Hindlimb muscle (tissue), 1 donor: ENCODE results near the gene GNAO1. TPM values are rescaled to one million over a fixed set of nuclear protein-coding genes. Genes with fewer than 3 reads are reported as not detected.

Experiments used
- DNase-seq: peaks from one replicate; pipeline ENCODE4 v3.0.0-alpha.2; 2013
- polyA plus RNA-seq: library from polyadenylated mRNA; unstranded; fragments of 120-200 nt; gene quantifications from one replicate; pipeline ENCODE4 v1.2.1, GENCODE V29; 2013; ENCODE audit not compliant: insufficient read length

The GNAO1 gene
- polyA plus RNA-seq, 1 donor, result 1.3 TPM

GRCh38 chr16:56351481-56351880, 160.2 kb downstream of the GNAO1 start:
- DNase-seq, result no peak

GRCh38 chr16:56352351-56353053, 161.2 kb downstream of the GNAO1 start:
- no peak for DNase-seq

GRCh38 chr16:56353054-56353921, 162.0 kb downstream of the GNAO1 start:
- DNase-seq, result no peak

- DNase-seq, result no peak
Observed at GRCh38 chr16:56354016-56354415, 162.7 kb downstream of the GNAO1 start.

- DNase-seq, result no peak
Observed at GRCh38 chr16:56354746-56355145, 163.5 kb downstream of the GNAO1 start.

GRCh38 chr16:56355221-56355620, 163.9 kb downstream of the GNAO1 start:
- DNase-seq, result no peak

- no peak for DNase-seq
Observed at GRCh38 chr16:56355786-56356275, 164.5 kb downstream of the GNAO1 start.

- peak; percentile 82 for DNase-seq
Observed at GRCh38 chr16:56356276-56357240, 165.3 kb downstream of the GNAO1 start.

GRCh38 chr16:56357241-56357764, 166.0 kb downstream of the GNAO1 start:
- peak; percentile 26 for DNase-seq

GRCh38 chr16:56357765-56358322, 166.6 kb downstream of the GNAO1 start:
- no peak for DNase-seq

GRCh38 chr16:56360117-56361008, 169.1 kb downstream of the GNAO1 start:
- no peak for DNase-seq

- DNase-seq, result no peak
Observed at GRCh38 chr16:56362057-56362655, 170.9 kb downstream of the GNAO1 start.

GRCh38 chr16:56362706-56363105, 171.4 kb downstream of the GNAO1 start:
- no peak for DNase-seq

GRCh38 chr16:56363181-56363716, 172.0 kb downstream of the GNAO1 start:
- DNase-seq, result no peak

- no peak for DNase-seq
Observed at GRCh38 chr16:56363781-56364565, 172.7 kb downstream of the GNAO1 start.

- DNase-seq, result no peak
Observed at GRCh38 chr16:56364865-56365264, 173.6 kb downstream of the GNAO1 start.

GRCh38 chr16:56365552-56365951, 174.3 kb downstream of the GNAO1 start:
- DNase-seq, result no peak

- no peak for DNase-seq
Observed at GRCh38 chr16:56366945-56367344, 175.7 kb downstream of the GNAO1 start.

- no peak for DNase-seq
Observed at GRCh38 chr16:56367764-56368163, 176.5 kb downstream of the GNAO1 start.
